GM12891 (cell line): ENCODE measurements around the gene HABP2.
A peak's percentile ranks its signal among the peaks of the same experiment; 100 is the strongest.

Experiments used
- DNase-seq: peaks from one replicate; pipeline ENCODE4 v3.0.0; 2011; ENCODE audit warnings: low spot score; ENCODE audit not compliant: insufficient read length
- FAIRE-seq: peaks from 2 replicates; lab custom pipeline; 2011; peaks lifted over from hg19 to GRCh38; lab: Jason Lieb, UNC
- PAX5 ChIP-seq: IDR thresholded peaks from 2 replicates; pipeline ENCODE4 v1.6.1; 2011; ENCODE audit warnings: low read length, moderate library complexity, mild to moderate bottlenecking; ENCODE audit not compliant: insufficient read depth, severe bottlenecking
- POLR2A ChIP-seq: IDR thresholded peaks from 2 replicates; pipeline ENCODE4 v1.6.1; 2011; ENCODE audit warnings: low read depth, low read length, control low read depth
- POLR2AphosphoS5 ChIP-seq: IDR thresholded peaks from 2 replicates; pipeline ENCODE4 v1.6.1; 2011; ENCODE audit warnings: low read depth, low read length, control low read depth
- POU2F2 ChIP-seq: IDR thresholded peaks from 2 replicates; pipeline ENCODE4 v1.6.1; 2011; ENCODE audit warnings: low read depth, mild to moderate bottlenecking, control low read depth, low read length, moderate library complexity
- SPI1 ChIP-seq: IDR thresholded peaks from 2 replicates; pipeline ENCODE4 v1.6.1; 2011; ENCODE audit warnings: low read depth, low read length, control low read depth
- TAF1 ChIP-seq: IDR thresholded peaks from 2 replicates; pipeline ENCODE4 v1.6.1; 2011; ENCODE audit warnings: low read depth, low read length, control low read depth

The HABP2 gene

DNA sequence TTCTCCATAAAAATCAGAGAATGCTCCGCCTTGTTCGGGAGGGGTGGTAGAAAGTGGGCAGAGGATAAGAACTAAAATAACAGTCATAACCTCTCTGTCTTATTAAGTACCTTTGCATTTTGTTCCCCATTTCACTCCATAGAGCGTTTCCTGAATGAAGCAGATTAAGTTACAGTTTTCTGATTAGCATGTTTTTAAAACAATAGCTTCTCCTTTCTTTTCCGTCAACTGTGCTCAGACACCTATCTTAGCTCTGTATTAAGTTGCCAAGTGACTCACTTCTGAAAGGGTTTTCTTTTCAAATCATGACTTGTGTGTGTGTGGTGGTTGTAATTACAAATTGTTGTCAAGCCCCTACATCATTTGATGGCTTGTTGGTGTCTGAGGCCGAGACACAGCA lies 1.4 kb downstream of the HABP2 start:
- FAIRE-seq (no peak), DNase-seq (no peak)

DNA sequence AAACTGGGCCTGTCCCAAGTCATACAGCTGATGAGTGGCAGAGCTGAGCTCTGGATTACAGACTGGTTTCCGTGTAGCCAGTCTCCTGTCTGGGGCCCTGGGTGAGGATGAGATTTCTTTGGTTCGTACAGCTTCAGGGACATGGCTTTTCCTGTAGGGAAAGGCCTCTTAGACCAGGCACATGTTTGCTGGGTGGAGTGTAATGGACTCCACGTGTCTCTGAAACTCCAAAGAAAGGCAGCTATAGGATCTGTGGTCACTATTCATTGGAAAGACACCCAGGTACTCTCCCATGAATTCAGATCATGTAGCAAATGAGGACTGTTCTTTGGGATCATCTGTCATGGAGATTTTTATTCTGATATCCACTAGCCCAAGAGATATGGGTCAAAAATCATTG lies 2.4 kb downstream of the HABP2 start:
- TF ChIP-seq POLR2AphosphoS5 (no peak), SPI1 (no peak), POU2F2 (no peak), POLR2A (no peak), PAX5 (no peak), TAF1 (no peak)
- DNase-seq (no peak), FAIRE-seq (no peak)

More for the DNA sequence above, 1.4 kb downstream of the HABP2 start:
- no peak for TF ChIP-seq POLR2AphosphoS5
- no peak for TF ChIP-seq TAF1
- no peak for TF ChIP-seq PAX5
- TF ChIP-seq POLR2A = no peak
- no peak for TF ChIP-seq SPI1
- no peak for TF ChIP-seq POU2F2

DNA sequence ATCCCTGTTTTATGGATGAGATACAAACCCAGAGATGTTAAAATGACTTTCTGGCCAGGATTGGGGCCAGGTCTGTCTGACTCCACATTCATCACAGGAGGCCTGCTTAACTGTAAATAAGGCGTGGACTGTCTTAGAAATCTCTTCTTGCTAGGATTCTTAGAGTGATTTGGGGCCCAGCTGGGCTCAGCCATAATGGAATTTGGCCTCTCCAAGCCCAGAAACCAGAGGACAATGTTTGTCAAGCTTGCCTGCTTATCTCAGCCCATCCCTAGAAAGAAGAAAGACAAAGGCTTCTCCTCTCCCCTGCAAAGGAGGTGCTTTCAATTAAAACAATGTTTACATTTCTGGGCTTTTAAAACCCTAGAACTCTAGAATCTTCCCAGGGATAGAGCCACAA lies 2.9 kb downstream of the HABP2 start:
- no peak for TF ChIP-seq POLR2AphosphoS5
- TF ChIP-seq SPI1 = no peak
- no peak for TF ChIP-seq PAX5
- no peak for TF ChIP-seq POLR2A
- TF ChIP-seq TAF1 = no peak
- no peak for TF ChIP-seq POU2F2
- DNase-seq (no peak), FAIRE-seq (no peak)

DNA sequence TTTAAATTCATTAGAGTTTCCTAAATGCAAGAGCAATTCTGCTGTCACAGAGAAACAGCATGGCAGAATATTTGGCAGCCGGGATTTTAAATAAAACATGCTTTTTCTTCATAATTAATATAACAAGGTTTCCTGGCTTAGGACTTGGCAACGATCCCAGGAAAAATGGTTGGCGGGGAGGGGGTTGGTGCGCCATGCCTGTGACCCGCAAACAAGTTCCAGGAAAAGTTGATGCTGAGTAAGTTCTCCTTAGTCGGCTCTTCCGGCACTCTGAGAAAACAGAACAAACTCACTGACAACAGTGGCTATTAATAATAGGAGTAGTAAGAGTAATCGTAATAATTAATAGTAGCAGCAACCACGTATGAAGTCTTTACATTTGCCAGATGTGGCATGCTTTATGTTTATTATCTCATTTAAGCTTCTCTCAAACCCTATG lies 4.6 kb downstream of the HABP2 start:
- DNase-seq = no peak
- no peak for TF ChIP-seq SPI1
- no peak for TF ChIP-seq TAF1
- no peak for TF ChIP-seq POU2F2
- no peak for TF ChIP-seq PAX5
- no peak for TF ChIP-seq POLR2A
- no peak for TF ChIP-seq POLR2AphosphoS5
- no peak for FAIRE-seq

GRCh38 chr10:113557903-113558321 lies 5.1 kb downstream of the HABP2 start:
- FAIRE-seq = no peak
- TF ChIP-seq PAX5 (no peak), POLR2A (no peak)
- DNase-seq = no peak

- FAIRE-seq (no peak), DNase-seq (no peak)
- no peak for TF ChIP-seq POLR2AphosphoS5
- no peak for TF ChIP-seq POU2F2
- TF ChIP-seq SPI1 = no peak
- TF ChIP-seq PAX5 = no peak
- TF ChIP-seq TAF1 = no peak
- no peak for TF ChIP-seq POLR2A
Measured at GRCh38 chr10:113560071-113560470, 7.2 kb downstream of the HABP2 start.

DNA sequence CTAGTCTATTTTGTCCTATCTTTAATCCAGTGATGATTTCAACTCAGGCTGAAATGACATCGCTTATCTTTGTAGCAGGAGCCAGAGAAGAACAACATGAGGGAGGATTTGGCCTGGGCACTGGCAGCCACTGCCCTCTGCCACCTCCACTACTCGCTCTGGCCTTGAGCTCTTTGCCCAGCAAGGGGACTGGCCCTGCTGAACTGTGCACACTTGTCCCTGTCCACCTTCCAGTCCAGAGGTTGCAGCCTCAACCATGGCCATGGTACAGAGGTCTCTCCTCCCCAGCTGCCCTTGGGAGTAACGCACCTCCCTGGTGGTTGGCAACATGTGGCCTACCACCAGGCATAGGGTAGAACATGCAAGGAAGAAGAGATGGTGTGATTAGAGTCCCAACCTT lies 8.4 kb downstream of the HABP2 start:
- no peak for FAIRE-seq
- no peak for DNase-seq
- TF ChIP-seq POLR2AphosphoS5 (no peak), SPI1 (no peak), POU2F2 (no peak), TAF1 (no peak), PAX5 (no peak), POLR2A (no peak)

- TF ChIP-seq POU2F2 = no peak
- TF ChIP-seq PAX5 = no peak
- TF ChIP-seq SPI1 = no peak
- TF ChIP-seq POLR2A = no peak
- no peak for TF ChIP-seq POLR2AphosphoS5
- no peak for TF ChIP-seq TAF1
- no peak for DNase-seq
- FAIRE-seq = no peak
Measured at GRCh38 chr10:113562069-113562468, 9.2 kb downstream of the HABP2 start.

GRCh38 chr10:113562704-113563103 lies 9.9 kb downstream of the HABP2 start:
- FAIRE-seq (no peak), DNase-seq (no peak)
- TF ChIP-seq PAX5 = no peak
- no peak for TF ChIP-seq POLR2AphosphoS5
- no peak for TF ChIP-seq SPI1
- no peak for TF ChIP-seq POLR2A
- TF ChIP-seq TAF1 = no peak
- no peak for TF ChIP-seq POU2F2

DNA sequence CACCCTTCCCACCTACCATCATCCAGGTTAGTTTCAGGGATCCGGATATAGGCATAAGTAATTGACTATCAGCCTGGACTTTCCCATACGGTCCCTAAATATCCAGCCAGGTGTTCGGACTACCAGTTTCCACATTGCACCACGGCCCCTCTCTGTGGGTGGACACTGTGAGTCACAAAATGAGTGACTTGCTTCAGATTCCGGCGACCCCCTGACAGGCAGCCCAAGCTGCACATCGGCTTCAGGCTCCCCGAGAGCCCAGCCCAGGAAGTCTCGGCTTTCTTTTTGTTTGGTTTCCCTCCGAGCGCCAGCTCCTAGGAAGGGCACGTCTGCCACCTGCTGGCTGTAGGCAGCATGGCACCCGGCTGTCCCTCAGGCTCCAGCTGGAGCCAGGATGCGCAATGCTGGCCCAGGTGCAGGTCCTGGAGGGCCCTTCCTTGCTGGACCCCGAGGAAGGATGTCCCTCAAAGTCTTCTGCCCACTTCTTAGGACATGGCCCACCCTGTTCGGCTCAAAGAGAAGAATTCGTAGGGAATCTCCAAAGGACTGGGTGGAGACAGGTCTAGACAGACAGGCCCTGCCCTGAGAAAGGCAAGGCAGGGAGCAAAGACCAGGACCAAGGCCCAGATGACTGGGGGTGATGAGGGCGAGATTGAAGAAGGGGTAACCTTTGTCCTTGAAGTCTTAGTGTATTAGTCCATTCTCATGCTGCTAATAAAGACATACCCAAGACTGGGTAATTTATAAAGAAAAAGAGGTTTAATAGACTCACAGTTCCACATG lies 10.6 kb downstream of the HABP2 start:
- TF ChIP-seq PAX5 (no peak), POU2F2 (no peak), SPI1 (no peak), TAF1 (no peak), POLR2AphosphoS5 (no peak), POLR2A (no peak)
- FAIRE-seq (peak; percentile 78), DNase-seq (peak; percentile 79)
